ENCODE data around the gene OR2AT4.
A peak's percentile ranks its signal among the peaks of the same experiment; 100 is the strongest.
"Not testable (repeated sequence)": the region's sequence is repeated elsewhere in the genome, so short reads cannot be mapped to it uniquely, and the experiment has no call there.

The OR2AT4 gene

GRCh38 chr11:75068559-75068958 is 28.1 kb downstream of the OR2AT4 start:
- no peak for DNase-seq

GRCh38 chr11:75066061-75066460 is 30.6 kb downstream of the OR2AT4 start:
- ATAC-seq (no peak), DNase-seq (no peak)

More at GRCh38 chr11:75068559-75068958, 28.1 kb downstream of the OR2AT4 start:
- no peak for ATAC-seq

- DNase-seq (no peak), ATAC-seq (no peak)
These were observed 32.8 kb downstream of the OR2AT4 start for GRCh38 chr11:75063741-75064314.

- DNase-seq (no peak), ATAC-seq (no peak)
These were observed 37.4 kb downstream of the OR2AT4 start for GRCh38 chr11:75059299-75059698.

- DNase-seq: no peak
- no peak for ATAC-seq
These were observed 39.9 kb downstream of the OR2AT4 start for GRCh38 chr11:75056814-75057213.

GRCh38 chr11:75055511-75055910 is 41.2 kb downstream of the OR2AT4 start:
- no peak for ATAC-seq
- DNase-seq: no peak

- DNase-seq: no peak
These were observed 44.2 kb downstream of the OR2AT4 start for GRCh38 chr11:75052457-75052856.

GRCh38 chr11:75051043-75051442 is 45.6 kb downstream of the OR2AT4 start:
- no peak for ATAC-seq
- no peak for DNase-seq

More at GRCh38 chr11:75052457-75052856, 44.2 kb downstream of the OR2AT4 start:
- ATAC-seq: no peak

- no peak for DNase-seq
- ATAC-seq: no peak
These were observed 46.2 kb downstream of the OR2AT4 start for GRCh38 chr11:75050516-75050915.

GRCh38 chr11:75049501-75050266 is 47.0 kb downstream of the OR2AT4 start:
- not testable (repeated sequence) for ATAC-seq

GRCh38 chr11:75047191-75047590 is 49.5 kb downstream of the OR2AT4 start:
- no peak for DNase-seq
- no peak for ATAC-seq

More at GRCh38 chr11:75049501-75050266, 47.0 kb downstream of the OR2AT4 start:
- not testable (repeated sequence) for DNase-seq

- DNase-seq, ATAC-seq: not testable (repeated sequence)
These were observed 50.0 kb downstream of the OR2AT4 start for GRCh38 chr11:75046668-75047067.

- not testable (repeated sequence) for DNase-seq, ATAC-seq
These were observed 52.1 kb downstream of the OR2AT4 start for GRCh38 chr11:75044381-75045170.

- ATAC-seq, DNase-seq: not testable (repeated sequence)
These were observed 54.9 kb downstream of the OR2AT4 start for GRCh38 chr11:75041821-75042220.

GRCh38 chr11:75041263-75041662 is 55.4 kb downstream of the OR2AT4 start:
- ATAC-seq: no peak

GRCh38 chr11:75040167-75040770 is 56.4 kb downstream of the OR2AT4 start:
- ATAC-seq: no peak
- no peak for DNase-seq

More at GRCh38 chr11:75041263-75041662, 55.4 kb downstream of the OR2AT4 start:
- no peak for DNase-seq

- ATAC-seq (no peak), DNase-seq (no peak)
These were observed 60.6 kb downstream of the OR2AT4 start for GRCh38 chr11:75035911-75036565.

GRCh38 chr11:75035256-75035655 is 61.4 kb downstream of the OR2AT4 start:
- ATAC-seq (no peak), DNase-seq (no peak)

- no peak for DNase-seq
- no peak for ATAC-seq
These were observed 62.8 kb downstream of the OR2AT4 start for GRCh38 chr11:75033916-75034315.

- ATAC-seq (no peak), DNase-seq (no peak)
These were observed 64.1 kb downstream of the OR2AT4 start for GRCh38 chr11:75032550-75032935.

- ATAC-seq (peak; percentile 56), DNase-seq (peak; percentile 83)
These were observed 64.7 kb downstream of the OR2AT4 start for GRCh38 chr11:75031771-75032549.
